HEK293 (cell line): ENCODE measurements around the gene LGI1.

ENCODE experiments used
- YY1 ChIP-seq: fragments of 450-650 bp; formaldehyde crosslinking; IDR thresholded peaks from 2 replicates; pipeline ENCODE4 v1.5.1; 2018; ENCODE audit warnings: missing biosample characterization, missing genetic modification characterization
- ZEB2 ChIP-seq: fragments of 450-650 bp; formaldehyde crosslinking; IDR thresholded peaks from 2 replicates; pipeline ENCODE4 v1.5.1; 2016; ENCODE audit warnings: missing biosample characterization, missing genetic modification characterization
- ZNF292 ChIP-seq: fragments of 450-650 bp; formaldehyde crosslinking; IDR thresholded peaks from 2 replicates; pipeline ENCODE4 v1.5.1; 2016; ENCODE audit warnings: low read depth, missing biosample characterization, missing genetic modification characterization, borderline replicate concordance
- ZNF521 ChIP-seq: fragments of 450-650 bp; formaldehyde crosslinking; IDR thresholded peaks from 2 replicates; pipeline ENCODE4 v1.5.1; 2017; ENCODE audit warnings: missing biosample characterization, mild to moderate bottlenecking, missing genetic modification characterization
- ZNF660 ChIP-seq: fragments of 450-650 bp; IDR thresholded peaks from 2 replicates; pipeline ENCODE4 v1.5.1; 2018; ENCODE audit warnings: missing biosample characterization, mild to moderate bottlenecking, missing genetic modification characterization
- TF ChIP-seq, protein P1 (sequence below): fragments of 450-650 bp; formaldehyde crosslinking; IDR thresholded peaks from 2 replicates; pipeline ENCODE4 v1.5.1; 2016; ENCODE audit warnings: missing biosample characterization, missing genetic modification characterization

DNA sequence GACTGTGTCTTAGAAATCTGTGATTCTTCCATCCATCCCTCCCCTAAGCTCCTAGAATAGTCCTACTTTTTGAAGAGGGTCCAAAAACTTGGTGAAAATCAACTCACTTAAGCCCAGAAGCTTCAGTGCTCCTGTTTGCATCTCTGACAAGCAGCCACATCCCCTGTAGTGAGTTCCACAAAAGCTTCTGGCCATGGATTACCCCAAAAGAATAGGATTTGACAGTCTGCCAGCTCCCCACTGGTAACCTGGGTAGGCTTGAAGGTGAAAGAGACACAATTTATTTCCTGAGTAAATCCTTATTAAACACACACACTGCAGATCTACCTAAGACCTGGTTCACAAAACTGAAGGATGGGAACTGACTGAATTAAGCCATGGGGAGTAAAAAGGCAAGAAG lies 46.5 kb downstream of the LGI1 start:
- TF ChIP-seq ZEB2 (tag by site-specific recombination) (no peak), ZNF660 (tag by site-specific recombination) (no peak), ZNF521 (tag by site-specific recombination) (no peak), ZNF292 (no peak), YY1 (tag by site-specific recombination) (no peak)
- TF ChIP-seq, protein P1, sequence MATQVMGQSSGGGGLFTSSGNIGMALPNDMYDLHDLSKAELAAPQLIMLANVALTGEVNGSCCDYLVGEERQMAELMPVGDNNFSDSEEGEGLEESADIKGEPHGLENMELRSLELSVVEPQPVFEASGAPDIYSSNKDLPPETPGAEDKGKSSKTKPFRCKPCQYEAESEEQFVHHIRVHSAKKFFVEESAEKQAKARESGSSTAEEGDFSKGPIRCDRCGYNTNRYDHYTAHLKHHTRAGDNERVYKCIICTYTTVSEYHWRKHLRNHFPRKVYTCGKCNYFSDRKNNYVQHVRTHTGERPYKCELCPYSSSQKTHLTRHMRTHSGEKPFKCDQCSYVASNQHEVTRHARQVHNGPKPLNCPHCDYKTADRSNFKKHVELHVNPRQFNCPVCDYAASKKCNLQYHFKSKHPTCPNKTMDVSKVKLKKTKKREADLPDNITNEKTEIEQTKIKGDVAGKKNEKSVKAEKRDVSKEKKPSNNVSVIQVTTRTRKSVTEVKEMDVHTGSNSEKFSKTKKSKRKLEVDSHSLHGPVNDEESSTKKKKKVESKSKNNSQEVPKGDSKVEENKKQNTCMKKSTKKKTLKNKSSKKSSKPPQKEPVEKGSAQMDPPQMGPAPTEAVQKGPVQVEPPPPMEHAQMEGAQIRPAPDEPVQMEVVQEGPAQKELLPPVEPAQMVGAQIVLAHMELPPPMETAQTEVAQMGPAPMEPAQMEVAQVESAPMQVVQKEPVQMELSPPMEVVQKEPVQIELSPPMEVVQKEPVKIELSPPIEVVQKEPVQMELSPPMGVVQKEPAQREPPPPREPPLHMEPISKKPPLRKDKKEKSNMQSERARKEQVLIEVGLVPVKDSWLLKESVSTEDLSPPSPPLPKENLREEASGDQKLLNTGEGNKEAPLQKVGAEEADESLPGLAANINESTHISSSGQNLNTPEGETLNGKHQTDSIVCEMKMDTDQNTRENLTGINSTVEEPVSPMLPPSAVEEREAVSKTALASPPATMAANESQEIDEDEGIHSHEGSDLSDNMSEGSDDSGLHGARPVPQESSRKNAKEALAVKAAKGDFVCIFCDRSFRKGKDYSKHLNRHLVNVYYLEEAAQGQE (tag by site-specific recombination), result no peak
